K562 (cell line): ENCODE data around the gene PIK3AP1. TPM values are rescaled to one million over a fixed set of nuclear protein-coding genes. Genes with fewer than 3 reads are reported as not detected.

Source experiments
- ATAC-seq: fragments of 200-7000 bp; cut with Tn5 transposase; 3 replicates; pipeline ENCODE4 v1.9.1; 2020; ENCODE audit warnings: moderate library complexity
- BruUV-seq: library from RNA; stranded (reverse); fragments of 400-500 nt; replicated peaks from 2 replicates; lab custom pipeline; 2021; lab: Mats Ljungman, UMichigan
- CTCF ChIA-PET: fragments of 300-600 bp; formaldehyde crosslinking; extraction: SDS; loops from one replicate; lab custom pipeline; 2021; ENCODE audit warnings: low intra/inter-chr PET ratio; lab: Yijun Ruan, JAX
- POLR2A ChIA-PET: fragments of 300-600, 350-650 bp; sonication (Branson Sonifier 250); formaldehyde crosslinking; extraction: SDS; loops from one replicate; lab custom pipeline; 2021; ENCODE audit warnings: antibody characterized with exemption, inconsistent platforms; lab: Yijun Ruan, JAX
- DNase-seq, 4 experiments: peaks; one replicate each; pipeline versions ENCODE4 v3.0.0 to v3.0.0-alpha.2; 2011 to 2018; ENCODE audit warnings: low spot score in 3 of 4, mixed read lengths in 3 of 4; ENCODE audit errors: extremely low read depth in 1 of 4
- FAIRE-seq: peaks from 2 replicates; lab custom pipeline; 2011; peaks lifted over from hg19 to GRCh38; lab: Jason Lieb, UNC
- H2AFZ ChIP-seq: 2 replicates; pipeline ENCODE4 v1.6.0; 2011; ENCODE audit warnings: low read depth, low read length, control low read depth, inconsistent platforms
- H3K27ac ChIP-seq: fragments of 200-600 bp; 3 replicates; pipeline ENCODE4 v1.8.0; 2011; ENCODE audit warnings: low read depth, mild to moderate bottlenecking, control low read depth, inconsistent platforms, low read length, moderate library complexity, mixed read lengths; ENCODE audit errors: extremely low read depth
- H3K27me3 ChIP-seq, 2 experiments: fragments of 300-600 bp in 1 of 2; 2 replicates in 1 of 2; 3 replicates in 1 of 2; pipeline versions ENCODE4 v1.6.0 to v1.8.0; 2011; ENCODE audit warnings: inconsistent platforms in 2 of 2, low read length in 2 of 2, mild to moderate bottlenecking in 1 of 2, mixed read lengths in 1 of 2, moderate library complexity in 1 of 2; ENCODE audit not compliant: control insufficient read depth in 2 of 2, insufficient read depth in 2 of 2
- H3K36me3 ChIP-seq: fragments of 300-600 bp; 3 replicates; pipeline ENCODE4 v1.8.0; 2011; ENCODE audit warnings: mild to moderate bottlenecking, low read length, inconsistent platforms; ENCODE audit not compliant: control insufficient read depth, insufficient read depth
- H3K4me1 ChIP-seq, 2 experiments: fragments of 200-600 bp in 1 of 2; replicated peaks in 1 of 2; 2 replicates in 1 of 2; 3 replicates in 1 of 2; pipeline versions ENCODE4 v1.5.1 to v1.8.0; 2011; ENCODE audit warnings: inconsistent platforms in 2 of 2, low read length in 2 of 2, mild to moderate bottlenecking in 1 of 2, mixed read lengths in 1 of 2, moderate library complexity in 1 of 2; ENCODE audit not compliant: control insufficient read depth in 2 of 2, insufficient read depth in 2 of 2
- H3K4me2 ChIP-seq: 2 replicates; pipeline ENCODE4 v1.6.1; 2011; ENCODE audit warnings: low read length, control low read depth, inconsistent platforms, mixed read lengths; ENCODE audit not compliant: insufficient read depth
- H3K4me3 ChIP-seq: fragments of 200-600 bp; sonication (generic), shearing (Covaris generic); 2 replicates; pipeline ENCODE4 v1.5.1; 2016; ENCODE audit warnings: control low read depth, inconsistent platforms
- H3K79me2 ChIP-seq: fragments of 200-600 bp; 3 replicates; pipeline ENCODE4 v1.8.0; 2011; ENCODE audit warnings: low read length, inconsistent platforms; ENCODE audit not compliant: control insufficient read depth, insufficient read depth
- H3K9ac ChIP-seq, 2 experiments: 2 replicates each; pipeline versions ENCODE4 v1.6.0 to v1.6.1; 2011; ENCODE audit warnings: low read depth in 2 of 2, low read length in 2 of 2, control low read depth in 1 of 2, inconsistent platforms in 1 of 2, mild to moderate bottlenecking in 1 of 2, mixed read lengths in 1 of 2; ENCODE audit not compliant: insufficient read depth in 1 of 2
- H3K9me1 ChIP-seq: one replicate; pipeline ENCODE4 v1.6.0; 2011; ENCODE audit warnings: inconsistent platforms, mild to moderate bottlenecking, low read length, moderate library complexity; ENCODE audit not compliant: control insufficient read depth, insufficient read depth
- H3K9me3 ChIP-seq: replicated peaks from 2 replicates; pipeline ENCODE4 v1.5.1; 2011; ENCODE audit warnings: low read depth, low read length, inconsistent platforms; ENCODE audit not compliant: control insufficient read depth, insufficient read depth
- H4K20me1 ChIP-seq: replicated peaks from 2 replicates; pipeline ENCODE4 v1.6.1; 2011; ENCODE audit warnings: low read length, inconsistent platforms, mixed read lengths; ENCODE audit not compliant: control insufficient read depth, insufficient read depth
- CSDE1 ChIP-seq, 2 experiments: fragments of 450-650 bp; IDR thresholded peaks; 2 replicates each; pipeline ENCODE4 v1.6.1; 2016; ENCODE audit warnings: mild to moderate bottlenecking in 1 of 2
- FOXK2 ChIP-seq, 2 experiments: fragments of 450-650 bp; IDR thresholded peaks in 1 of 2; conservative IDR thresholded peaks in 1 of 2; 2 replicates each; pipeline ENCODE4 v1.6.1; 2016; ENCODE audit warnings: low read depth in 2 of 2, mild to moderate bottlenecking in 1 of 2
- IFI16 ChIP-seq: fragments of 250-450 bp; sonication (Bioruptor Pico); IDR thresholded peaks from 2 replicates; pipeline ENCODE4 v2.1.2; 2022; ENCODE audit warnings: mild to moderate bottlenecking, inconsistent platforms
- PHB2 ChIP-seq: fragments of 450-650 bp; IDR thresholded peaks from 2 replicates; pipeline ENCODE4 v1.6.1; 2017; ENCODE audit warnings: low read depth
- SPI1 ChIP-seq: IDR thresholded peaks from 2 replicates; pipeline ENCODE4 v1.6.1; 2011; ENCODE audit warnings: low read depth, low read length, control low read depth, borderline replicate concordance
- XRCC4 ChIP-seq: IDR thresholded peaks from one replicate; pipeline ENCODE4 v1.6.1; 2011; ENCODE audit not compliant: insufficient read depth, insufficient read length; ENCODE audit errors: extremely low read depth
- ZC3H8 ChIP-seq: fragments of 450-650 bp; IDR thresholded peaks from 2 replicates; pipeline ENCODE4 v1.6.1; 2017
- WGBS: fragments of 100-300 bp; shearing (Covaris generic); methylation state at CpG from one replicate; pipeline ENCODE4 v1.1.6; 2016; ENCODE audit warnings: low coverage, mixed read lengths; ENCODE audit not compliant: insufficient coverage; ENCODE audit errors: missing lambda C conversion rate; 5-methylcytosine and 5-hydroxymethylcytosine counted together
- in situ Hi-C: fragments of 300-500 bp; cut with MboI; formaldehyde crosslinking; loops from 4 replicates; pipeline ENCODE4 v1.15.0; 2018; ENCODE audit warnings: inconsistent platforms, mixed read lengths
- intact Hi-C: fragments of 100-400 bp; cut with micrococcal nuclease; formaldehyde crosslinking; loops from 2 replicates; pipeline ENCODE4 v1.14.2; 2022
- polyA plus RNA-seq, 8 experiments: library from polyadenylated mRNA; depleted of rRNA in 4 of 8; stranded (reverse) in 5 of 8; unstranded in 3 of 8; fragments of >200 nt; fragmentation: Nextera tagmentation in 2 of 8; fragmentation: Illumina TruSeq in 1 of 8; extraction: Ambion mirVana in 2 of 8; extraction: Trizol in 1 of 8; gene quantifications; 2 replicates each; pipeline versions ENCODE4 v1.2.1 to v1.2.3, GENCODE V29; 2011 to 2014; ENCODE audit warnings: inconsistent platforms in 1 of 8, missing spikeins in 1 of 8
- total RNA-seq, 7 experiments: library from RNA; depleted of rRNA in 6 of 7; stranded (reverse); fragments of >200 nt in 6 of 7; fragmentation: Illumina TruSeq in 2 of 7; extraction: Trizol in 2 of 7; gene quantifications; 2 replicates each; pipeline versions ENCODE4 v1.2.1 to v1.2.3, GENCODE V29; 2011 to 2021; ENCODE audit warnings: low replicate concordance in 1 of 7
- TF ChIP-seq, protein P1 (sequence below): IDR thresholded peaks from 2 replicates; pipeline ENCODE4 v1.6.1; 2014; ENCODE audit warnings: antibody characterized with exemption
- TF ChIP-seq, protein P2 (sequence below): fragments of 250-450 bp; sonication (Bioruptor Pico); IDR thresholded peaks from 2 replicates; pipeline ENCODE4 v1.8.0; 2022; ENCODE audit warnings: inconsistent platforms
- TF ChIP-seq, protein P3 (sequence below): sonication (generic); formaldehyde crosslinking; IDR thresholded peaks from 2 replicates; pipeline ENCODE4 v1.8.1; 2023; ENCODE audit warnings: mild to moderate bottlenecking, missing genetic modification reagents
- TF ChIP-seq, protein P4 (sequence below), 2 experiments: IDR thresholded peaks; 2 replicates each; pipeline ENCODE4 v1.6.1; 2012; ENCODE audit warnings: improper control_type of control experiment in 2 of 2, low read depth in 2 of 2, low read length in 2 of 2, borderline replicate concordance in 1 of 2
- TF ChIP-seq, protein P5 (sequence below), 2 experiments: fragments of 450-650 bp in 1 of 2; sonication (generic) in 1 of 2; formaldehyde crosslinking; conservative IDR thresholded peaks; 2 replicates each; pipeline versions ENCODE4 v1.4.0 to v1.8.1; 2020 to 2022; ENCODE audit warnings: mild to moderate bottlenecking in 1 of 2, missing genetic modification reagents in 1 of 2
- TF ChIP-seq, protein P6 (sequence below): fragments of 450-650 bp; IDR thresholded peaks from 2 replicates; pipeline ENCODE4 v1.6.1; 2016; ENCODE audit warnings: mild to moderate bottlenecking

The PIK3AP1 gene
- total and polyA plus RNA-seq, 9 of the 15 experiments (the other 6 are each of a cell fraction or from before 2014, with no cell fraction given), result 0.20 to 2.4 (median 1.4) TPM

DNA sequence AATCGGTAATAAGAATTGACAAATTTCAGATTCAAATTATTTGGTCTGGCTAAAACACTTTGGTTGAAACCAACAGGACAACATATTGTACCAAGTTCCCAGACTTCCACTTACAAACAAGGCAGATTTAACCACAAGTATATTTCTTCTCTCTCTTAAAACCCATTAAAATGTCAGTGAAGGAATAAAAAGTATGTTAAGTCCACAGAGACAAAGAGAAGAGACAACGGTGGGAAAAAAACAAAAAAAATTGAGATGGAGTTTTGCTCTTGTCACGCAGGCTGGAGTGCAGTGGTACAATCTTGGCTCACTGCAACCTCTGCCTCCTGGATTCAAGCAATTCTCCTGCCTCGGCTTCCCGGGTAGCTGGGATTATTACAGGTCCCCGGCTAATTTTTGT, 149.8 kb downstream of the PIK3AP1 start:
- no peak overlapping the region for H3K4me2 ChIP-seq
- no peaks in the 10 kb centered on the region for H3K9me3 ChIP-seq
- FAIRE-seq (no peak), DNase-seq (no peak), ATAC-seq (no peak)
- no peaks in the 10 kb centered on the region for H3K9me1 ChIP-seq
- no peak overlapping the region for H3K4me3 ChIP-seq
- H3K36me3 ChIP-seq, result peaks cover 40% of the 10 kb centered on the region
- no peaks in the 10 kb centered on the region; a peak in 3 of 5 replicates for H3K4me1 ChIP-seq
- no peak overlapping the region for H3K27ac ChIP-seq
- peaks cover 8% of the 10 kb centered on the region for H4K20me1 ChIP-seq
- 83% methylated on average over 6 of the region's 6 CpGs for WGBS
- ChIA-PET CTCF (no interaction called here), POLR2A (interaction anchor here (0.6 kb wide), 1 partner anchor 18 kb away, joined by 3 read pairs; no protein-coding TSS in a partner anchor)
- intact Hi-C loops, result no loop called here
- H3K27me3 ChIP-seq, result no peaks in the 10 kb centered on the region
- in situ Hi-C loops, result no loop called here
- BruUV-seq, result no TSS peak
- H2AFZ ChIP-seq, result no peak overlapping the region
- no peak overlapping the region for H3K9ac ChIP-seq
- H3K79me2 ChIP-seq, result peaks cover 90% of the 10 kb centered on the region
- TF ChIP-seq ZC3H8, result no peak
- TF ChIP-seq, protein P1, sequence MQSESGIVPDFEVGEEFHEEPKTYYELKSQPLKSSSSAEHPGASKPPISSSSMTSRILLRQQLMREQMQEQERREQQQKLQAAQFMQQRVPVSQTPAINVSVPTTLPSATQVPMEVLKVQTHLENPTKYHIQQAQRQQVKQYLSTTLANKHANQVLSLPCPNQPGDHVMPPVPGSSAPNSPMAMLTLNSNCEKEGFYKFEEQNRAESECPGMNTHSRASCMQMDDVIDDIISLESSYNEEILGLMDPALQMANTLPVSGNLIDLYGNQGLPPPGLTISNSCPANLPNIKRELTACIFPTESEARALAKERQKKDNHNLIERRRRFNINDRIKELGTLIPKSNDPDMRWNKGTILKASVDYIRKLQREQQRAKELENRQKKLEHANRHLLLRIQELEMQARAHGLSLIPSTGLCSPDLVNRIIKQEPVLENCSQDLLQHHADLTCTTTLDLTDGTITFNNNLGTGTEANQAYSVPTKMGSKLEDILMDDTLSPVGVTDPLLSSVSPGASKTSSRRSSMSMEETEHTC, result no peak
- no peak for TF ChIP-seq XRCC4
- TF ChIP-seq IFI16 (CRISPR knock-in tag), result no peak
- TF ChIP-seq, protein P2, sequence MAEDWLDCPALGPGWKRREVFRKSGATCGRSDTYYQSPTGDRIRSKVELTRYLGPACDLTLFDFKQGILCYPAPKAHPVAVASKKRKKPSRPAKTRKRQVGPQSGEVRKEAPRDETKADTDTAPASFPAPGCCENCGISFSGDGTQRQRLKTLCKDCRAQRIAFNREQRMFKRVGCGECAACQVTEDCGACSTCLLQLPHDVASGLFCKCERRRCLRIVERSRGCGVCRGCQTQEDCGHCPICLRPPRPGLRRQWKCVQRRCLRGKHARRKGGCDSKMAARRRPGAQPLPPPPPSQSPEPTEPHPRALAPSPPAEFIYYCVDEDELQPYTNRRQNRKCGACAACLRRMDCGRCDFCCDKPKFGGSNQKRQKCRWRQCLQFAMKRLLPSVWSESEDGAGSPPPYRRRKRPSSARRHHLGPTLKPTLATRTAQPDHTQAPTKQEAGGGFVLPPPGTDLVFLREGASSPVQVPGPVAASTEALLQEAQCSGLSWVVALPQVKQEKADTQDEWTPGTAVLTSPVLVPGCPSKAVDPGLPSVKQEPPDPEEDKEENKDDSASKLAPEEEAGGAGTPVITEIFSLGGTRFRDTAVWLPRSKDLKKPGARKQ (CRISPR knock-in tag), result no peak
- no peak for TF ChIP-seq SPI1
- TF ChIP-seq, protein P3, sequence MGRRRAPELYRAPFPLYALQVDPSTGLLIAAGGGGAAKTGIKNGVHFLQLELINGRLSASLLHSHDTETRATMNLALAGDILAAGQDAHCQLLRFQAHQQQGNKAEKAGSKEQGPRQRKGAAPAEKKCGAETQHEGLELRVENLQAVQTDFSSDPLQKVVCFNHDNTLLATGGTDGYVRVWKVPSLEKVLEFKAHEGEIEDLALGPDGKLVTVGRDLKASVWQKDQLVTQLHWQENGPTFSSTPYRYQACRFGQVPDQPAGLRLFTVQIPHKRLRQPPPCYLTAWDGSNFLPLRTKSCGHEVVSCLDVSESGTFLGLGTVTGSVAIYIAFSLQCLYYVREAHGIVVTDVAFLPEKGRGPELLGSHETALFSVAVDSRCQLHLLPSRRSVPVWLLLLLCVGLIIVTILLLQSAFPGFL (CRISPR knock-in tag), result no peak
- TF ChIP-seq, protein P4, sequence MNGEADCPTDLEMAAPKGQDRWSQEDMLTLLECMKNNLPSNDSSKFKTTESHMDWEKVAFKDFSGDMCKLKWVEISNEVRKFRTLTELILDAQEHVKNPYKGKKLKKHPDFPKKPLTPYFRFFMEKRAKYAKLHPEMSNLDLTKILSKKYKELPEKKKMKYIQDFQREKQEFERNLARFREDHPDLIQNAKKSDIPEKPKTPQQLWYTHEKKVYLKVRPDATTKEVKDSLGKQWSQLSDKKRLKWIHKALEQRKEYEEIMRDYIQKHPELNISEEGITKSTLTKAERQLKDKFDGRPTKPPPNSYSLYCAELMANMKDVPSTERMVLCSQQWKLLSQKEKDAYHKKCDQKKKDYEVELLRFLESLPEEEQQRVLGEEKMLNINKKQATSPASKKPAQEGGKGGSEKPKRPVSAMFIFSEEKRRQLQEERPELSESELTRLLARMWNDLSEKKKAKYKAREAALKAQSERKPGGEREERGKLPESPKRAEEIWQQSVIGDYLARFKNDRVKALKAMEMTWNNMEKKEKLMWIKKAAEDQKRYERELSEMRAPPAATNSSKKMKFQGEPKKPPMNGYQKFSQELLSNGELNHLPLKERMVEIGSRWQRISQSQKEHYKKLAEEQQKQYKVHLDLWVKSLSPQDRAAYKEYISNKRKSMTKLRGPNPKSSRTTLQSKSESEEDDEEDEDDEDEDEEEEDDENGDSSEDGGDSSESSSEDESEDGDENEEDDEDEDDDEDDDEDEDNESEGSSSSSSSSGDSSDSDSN (IDR thresholded peaks at IDR 0.05; ENCODE audit: borderline replicate concordance in 1 of 2, low read depth in 2 of 2, low read length in 2 of 2), result no peak
- no peak for TF ChIP-seq FOXK2 (conservative IDR thresholded peaks at IDR 0.05 in 1 of 2, IDR thresholded peaks at IDR 0.05 in 1 of 2; ENCODE audit: low read depth in 2 of 2)
- TF ChIP-seq, protein P5, sequence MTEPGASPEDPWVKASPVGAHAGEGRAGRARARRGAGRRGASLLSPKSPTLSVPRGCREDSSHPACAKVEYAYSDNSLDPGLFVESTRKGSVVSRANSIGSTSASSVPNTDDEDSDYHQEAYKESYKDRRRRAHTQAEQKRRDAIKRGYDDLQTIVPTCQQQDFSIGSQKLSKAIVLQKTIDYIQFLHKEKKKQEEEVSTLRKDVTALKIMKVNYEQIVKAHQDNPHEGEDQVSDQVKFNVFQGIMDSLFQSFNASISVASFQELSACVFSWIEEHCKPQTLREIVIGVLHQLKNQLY (CRISPR knock-in tag; conservative IDR thresholded peaks at IDR 0.05), result no peak
- TF ChIP-seq, protein P6, sequence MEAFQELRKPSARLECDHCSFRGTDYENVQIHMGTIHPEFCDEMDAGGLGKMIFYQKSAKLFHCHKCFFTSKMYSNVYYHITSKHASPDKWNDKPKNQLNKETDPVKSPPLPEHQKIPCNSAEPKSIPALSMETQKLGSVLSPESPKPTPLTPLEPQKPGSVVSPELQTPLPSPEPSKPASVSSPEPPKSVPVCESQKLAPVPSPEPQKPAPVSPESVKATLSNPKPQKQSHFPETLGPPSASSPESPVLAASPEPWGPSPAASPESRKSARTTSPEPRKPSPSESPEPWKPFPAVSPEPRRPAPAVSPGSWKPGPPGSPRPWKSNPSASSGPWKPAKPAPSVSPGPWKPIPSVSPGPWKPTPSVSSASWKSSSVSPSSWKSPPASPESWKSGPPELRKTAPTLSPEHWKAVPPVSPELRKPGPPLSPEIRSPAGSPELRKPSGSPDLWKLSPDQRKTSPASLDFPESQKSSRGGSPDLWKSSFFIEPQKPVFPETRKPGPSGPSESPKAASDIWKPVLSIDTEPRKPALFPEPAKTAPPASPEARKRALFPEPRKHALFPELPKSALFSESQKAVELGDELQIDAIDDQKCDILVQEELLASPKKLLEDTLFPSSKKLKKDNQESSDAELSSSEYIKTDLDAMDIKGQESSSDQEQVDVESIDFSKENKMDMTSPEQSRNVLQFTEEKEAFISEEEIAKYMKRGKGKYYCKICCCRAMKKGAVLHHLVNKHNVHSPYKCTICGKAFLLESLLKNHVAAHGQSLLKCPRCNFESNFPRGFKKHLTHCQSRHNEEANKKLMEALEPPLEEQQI, result no peak
- TF ChIP-seq PHB2, result no peak
- TF ChIP-seq CSDE1 (IDR thresholded peaks at IDR 0.05), result no peak
